Peyer's patch (tissue), 4 donors: Measurements from ENCODE around the gene PCED1B. TPM values are rescaled to one million over a fixed set of nuclear protein-coding genes. Genes with fewer than 3 reads are reported as not detected.
A peak's percentile ranks its signal among the peaks of the same experiment; 100 is the strongest.
"Not testable (repeated sequence)": the region's sequence is repeated elsewhere in the genome, so short reads cannot be mapped to it uniquely, and the experiment has no call there.

ENCODE experiments used
- DNase-seq, 3 donors: peaks; one replicate each; pipeline ENCODE4 v3.0.0-alpha.2; 2017 to 2019
- H3K27ac ChIP-seq, 4 donors: fragments of 200-600 bp; sonication (generic); one replicate each; pipeline ENCODE4 v1.5.1; 2016 to 2019
- H3K27me3 ChIP-seq, 2 donors: fragments of 200-600 bp; sonication (generic); one replicate each; pipeline ENCODE4 v1.5.1; 2019
- H3K36me3 ChIP-seq, 3 donors: fragments of 200-600 bp; sonication (generic); one replicate each; pipeline ENCODE4 v1.5.1; 2016 to 2019
- H3K4me1 ChIP-seq, 4 donors: fragments of 200-600 bp; sonication (generic); one replicate each; pipeline ENCODE4 v1.5.1; 2016 to 2019
- H3K4me3 ChIP-seq, 4 donors: fragments of 200-600 bp; sonication (generic); 1 replicate in 3 of 4; 2 replicates in 1 of 4; pipeline ENCODE4 v1.5.1; 2016 to 2019; ENCODE audit warnings: mild to moderate bottlenecking in 1 of 4
- H3K9me3 ChIP-seq, 4 donors: fragments of 200-600 bp; sonication (generic); one replicate each; pipeline ENCODE4 v1.5.1; 2016 to 2019; ENCODE audit warnings: mild to moderate bottlenecking in 1 of 4
- CTCF ChIP-seq, 6 experiments: fragments of 450-650 bp in 4 of 6; fragments of 200-600 bp in 2 of 6; sonication (generic) in 1 of 6; IDR thresholded peaks; one replicate each; pipeline ENCODE4 v1.5.1; 2017 to 2019; ENCODE audit warnings: antibody characterized with exemption in 6 of 6, mild to moderate bottlenecking in 3 of 6, moderate library complexity in 1 of 6
- POLR2A ChIP-seq, 2 donors: fragments of 450-650 bp; IDR thresholded peaks; one replicate each; pipeline ENCODE4 v1.5.1; 2017; ENCODE audit warnings: antibody characterized with exemption in 2 of 2, mild to moderate bottlenecking in 2 of 2, moderate library complexity in 2 of 2
- total RNA-seq, 4 donors: library from RNA; depleted of rRNA; stranded (reverse); fragments of >200 nt; gene quantifications; one replicate each; pipeline ENCODE4 v1.1.0, GENCODE V29; 2016

The PCED1B gene
- total RNA-seq, 4 donors from 2014 or later = 1.9 to 11.6 (median 2.3) TPM; not detected in 1

- Histone ChIP-seq H3K27me3 (no peaks in the 10 kb centered on the region), H3K36me3 (no peaks in the 10 kb centered on the region), H3K4me1 (no peaks in the 10 kb centered on the region), H3K4me3 (no peak overlapping the region), H3K9me3 (no peaks in the 10 kb centered on the region), H3K27ac (no peak overlapping the region)
- no peak for DNase-seq
- no peak for TF ChIP-seq POLR2A (IDR thresholded peaks at IDR 0.05)
- peak in 1 of 6 experiments; percentile 29 for TF ChIP-seq CTCF (IDR thresholded peaks at IDR 0.05)
Measured at GRCh38 chr12:47164724-47165439, 85.5 kb downstream of the PCED1B start.

GRCh38 chr12:47165934-47166333 lies 86.5 kb downstream of the PCED1B start:
- H3K9me3 ChIP-seq = no peaks in the 10 kb centered on the region
- no peak overlapping the region for H3K4me3 ChIP-seq
- no peaks in the 10 kb centered on the region for H3K4me1 ChIP-seq
- no peak overlapping the region for H3K27ac ChIP-seq
- no peaks in the 10 kb centered on the region for H3K36me3 ChIP-seq
- no peak for DNase-seq
- H3K27me3 ChIP-seq = no peaks in the 10 kb centered on the region
- no peak for TF ChIP-seq CTCF (IDR thresholded peaks at IDR 0.05)
- no peak for TF ChIP-seq POLR2A (IDR thresholded peaks at IDR 0.05)

GRCh38 chr12:47166365-47166764 lies 86.9 kb downstream of the PCED1B start:
- no peaks in the 10 kb centered on the region for H3K36me3 ChIP-seq
- no peaks in the 10 kb centered on the region for H3K27me3 ChIP-seq
- H3K4me1 ChIP-seq = no peaks in the 10 kb centered on the region
- no peak for DNase-seq
- H3K4me3 ChIP-seq = no peak overlapping the region
- TF ChIP-seq CTCF (IDR thresholded peaks at IDR 0.05) (no peak), POLR2A (IDR thresholded peaks at IDR 0.05) (no peak)
- no peaks in the 10 kb centered on the region for H3K9me3 ChIP-seq
- H3K27ac ChIP-seq = no peak overlapping the region

- not testable (repeated sequence) for H3K9me3 ChIP-seq, DNase-seq, H3K36me3 ChIP-seq, H3K27me3 ChIP-seq, H3K4me1 ChIP-seq, H3K4me3 ChIP-seq, H3K27ac ChIP-seq
Measured at GRCh38 chr12:47170281-47170680, 90.9 kb downstream of the PCED1B start.

- no peak overlapping the region for H3K27ac ChIP-seq
- TF ChIP-seq POLR2A (IDR thresholded peaks at IDR 0.05) (no peak), CTCF (IDR thresholded peaks at IDR 0.05) (no peak)
- no peaks in the 10 kb centered on the region for H3K36me3 ChIP-seq
- no peaks in the 10 kb centered on the region for H3K9me3 ChIP-seq
- H3K4me1 ChIP-seq = no peaks in the 10 kb centered on the region
- no peak for DNase-seq
- H3K4me3 ChIP-seq = no peak overlapping the region
- H3K27me3 ChIP-seq = no peaks in the 10 kb centered on the region
Measured at GRCh38 chr12:47178014-47178413, 98.6 kb downstream of the PCED1B start.

- not testable (repeated sequence) for H3K4me1 ChIP-seq, H3K36me3 ChIP-seq, H3K9me3 ChIP-seq, H3K4me3 ChIP-seq, DNase-seq, H3K27ac ChIP-seq, H3K27me3 ChIP-seq
Measured at GRCh38 chr12:47182164-47182938, 102.9 kb downstream of the PCED1B start.
